HepG2 (cell line): ENCODE data around the gene TMEM41A.

Source experiments
- CBX5 ChIP-seq: sonication (generic); formaldehyde crosslinking; IDR thresholded peaks from 2 replicates; pipeline ENCODE4 v1.4.0; 2020; ENCODE audit warnings: missing genetic modification reagents, borderline replicate concordance
- POLR2A ChIP-seq, 2 experiments: IDR thresholded peaks; 2 replicates each; pipeline ENCODE4 v1.6.1; 2011; ENCODE audit warnings: low read depth in 2 of 2, low read length in 2 of 2, mild to moderate bottlenecking in 1 of 2, moderate library complexity in 1 of 2; ENCODE audit not compliant: insufficient read depth in 1 of 2
- XRCC5 ChIP-seq: fragments of 200-400 bp; formaldehyde crosslinking; optimal IDR thresholded peaks from 2 replicates; pipeline ENCODE3; 2017; ENCODE audit warnings: mild to moderate bottlenecking, low read length
- ZNF350 ChIP-seq: sonication (generic); formaldehyde crosslinking; IDR thresholded peaks from 2 replicates; pipeline ENCODE4 v1.4.0; 2020; ENCODE audit warnings: mild to moderate bottlenecking, low read depth, missing genetic modification reagents, borderline replicate concordance
- TF ChIP-seq, protein P1 (sequence below): sonication (generic); formaldehyde crosslinking; IDR thresholded peaks from 2 replicates; pipeline ENCODE4 v1.5.0; 2020; ENCODE audit warnings: mild to moderate bottlenecking, missing genetic modification reagents, moderate library complexity

DNA sequence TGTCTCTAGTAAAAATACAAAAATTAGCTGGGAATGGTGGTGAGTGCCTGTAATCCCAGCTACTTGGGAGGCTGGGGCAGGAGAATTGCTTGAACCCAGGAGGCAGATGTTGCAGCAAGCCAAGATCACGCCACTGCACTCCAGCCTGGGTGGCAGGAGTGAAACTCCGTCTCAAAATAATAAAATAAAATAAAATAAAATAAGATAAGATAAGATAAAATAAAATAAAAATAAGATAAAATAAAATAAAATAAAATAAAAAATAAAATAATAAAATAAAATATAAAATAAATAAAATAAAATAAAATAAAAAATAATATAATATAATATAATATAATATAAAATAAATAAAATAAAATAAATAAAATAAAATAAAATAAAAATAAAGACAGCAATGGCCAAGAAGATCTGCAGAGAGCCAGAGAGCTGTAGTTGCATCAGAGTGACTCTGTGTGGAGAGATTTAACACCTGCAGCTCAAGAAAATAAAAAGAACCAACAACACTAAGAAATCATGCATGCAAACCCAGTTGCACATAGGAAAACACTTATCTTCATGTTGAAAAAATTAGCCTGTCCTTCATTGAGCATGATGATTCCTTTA is 27.6 kb upstream of the TMEM41A start:
- TF ChIP-seq, protein P1, sequence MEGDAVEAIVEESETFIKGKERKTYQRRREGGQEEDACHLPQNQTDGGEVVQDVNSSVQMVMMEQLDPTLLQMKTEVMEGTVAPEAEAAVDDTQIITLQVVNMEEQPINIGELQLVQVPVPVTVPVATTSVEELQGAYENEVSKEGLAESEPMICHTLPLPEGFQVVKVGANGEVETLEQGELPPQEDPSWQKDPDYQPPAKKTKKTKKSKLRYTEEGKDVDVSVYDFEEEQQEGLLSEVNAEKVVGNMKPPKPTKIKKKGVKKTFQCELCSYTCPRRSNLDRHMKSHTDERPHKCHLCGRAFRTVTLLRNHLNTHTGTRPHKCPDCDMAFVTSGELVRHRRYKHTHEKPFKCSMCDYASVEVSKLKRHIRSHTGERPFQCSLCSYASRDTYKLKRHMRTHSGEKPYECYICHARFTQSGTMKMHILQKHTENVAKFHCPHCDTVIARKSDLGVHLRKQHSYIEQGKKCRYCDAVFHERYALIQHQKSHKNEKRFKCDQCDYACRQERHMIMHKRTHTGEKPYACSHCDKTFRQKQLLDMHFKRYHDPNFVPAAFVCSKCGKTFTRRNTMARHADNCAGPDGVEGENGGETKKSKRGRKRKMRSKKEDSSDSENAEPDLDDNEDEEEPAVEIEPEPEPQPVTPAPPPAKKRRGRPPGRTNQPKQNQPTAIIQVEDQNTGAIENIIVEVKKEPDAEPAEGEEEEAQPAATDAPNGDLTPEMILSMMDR (CRISPR knock-in tag) = no peak
- no peak for TF ChIP-seq CBX5 (CRISPR knock-in tag)
- TF ChIP-seq XRCC5 = no peak
- no peak for TF ChIP-seq ZNF350 (CRISPR knock-in tag)
- no peak for TF ChIP-seq POLR2A (IDR thresholded peaks at IDR 0.05; ENCODE audit: insufficient read depth in 1 of 2, low read depth in 2 of 2, low read length in 2 of 2)
